Esophagus squamous epithelium (tissue), 5 donors: ENCODE measurements around the gene CRYL1. TPM values are rescaled to one million over a fixed set of nuclear protein-coding genes. Genes with fewer than 3 reads are reported as not detected.
A peak's percentile ranks its signal among the peaks of the same experiment; 100 is the strongest.

ENCODE experiments used
- DNase-seq: peaks from one replicate; lab custom pipeline; 2025; lab: John Stamatoyannopoulos, UW
- H3K27ac ChIP-seq, 4 donors: fragments of 200-600 bp; sonication (generic); one replicate each; pipeline ENCODE4 v1.5.1; 2016 to 2019; ENCODE audit warnings: mild to moderate bottlenecking in 1 of 4
- H3K27me3 ChIP-seq, 4 donors: fragments of 200-600 bp; sonication (generic); 1 replicate in 3 of 4; 2 replicates in 1 of 4; pipeline versions ENCODE4 v1.5.1 to v1.6.0; 2017 to 2021; ENCODE audit warnings: antibody characterized with exemption in 1 of 4
- H3K36me3 ChIP-seq, 3 donors: fragments of 200-600 bp; sonication (generic); one replicate each; pipeline ENCODE4 v1.5.1; 2016 to 2019
- H3K4me1 ChIP-seq, 3 donors: fragments of 200-600 bp; sonication (generic); one replicate each; pipeline ENCODE4 v1.5.1; 2017 to 2019
- H3K4me3 ChIP-seq, 4 donors: fragments of 200-600 bp; sonication (generic); 1 replicate in 3 of 4; 2 replicates in 1 of 4; pipeline ENCODE4 v1.5.1; 2016 to 2019; ENCODE audit warnings: mild to moderate bottlenecking in 2 of 4, moderate library complexity in 1 of 4
- H3K9me3 ChIP-seq, 3 donors: fragments of 200-600 bp; sonication (generic); one replicate each; pipeline ENCODE4 v1.5.1; 2016 to 2019
- POLR2A ChIP-seq, 4 donors: fragments of 450-650 bp; IDR thresholded peaks; one replicate each; pipeline ENCODE4 v1.6.1; 2017; ENCODE audit warnings: antibody characterized with exemption in 4 of 4, mild to moderate bottlenecking in 4 of 4, moderate library complexity in 3 of 4
- WGBS, 2 donors: methylation state at CpG; one replicate each; pipeline ENCODE4 v1.1.5; 2018; 5-methylcytosine and 5-hydroxymethylcytosine counted together
- intact Hi-C: fragments of 100-400 bp; cut with DNase I; formaldehyde crosslinking; loops from one replicate; pipeline ENCODE4 v1.15.0; 2022
- total RNA-seq, 4 donors: library from RNA; depleted of rRNA; stranded (reverse); fragments of >200 nt; gene quantifications; one replicate each; pipeline ENCODE4 v1.1.0, GENCODE V29; 2016
- TF ChIP-seq, protein P1 (sequence below), 6 experiments: fragments of 450-650 bp in 4 of 6; fragments of 200-600 bp in 2 of 6; sonication (generic) in 2 of 6; IDR thresholded peaks; one replicate each; pipeline ENCODE4 v1.5.1; 2016 to 2019; ENCODE audit warnings: antibody characterized with exemption in 6 of 6, mild to moderate bottlenecking in 4 of 6, moderate library complexity in 4 of 6
- donor health status: DM: yes; HTN: yes; CAD: no.

Gene CRYL1
- total RNA-seq, 4 donors from 2014 or later, result 12.5 to 41.2 (median 24.4) TPM

DNA sequence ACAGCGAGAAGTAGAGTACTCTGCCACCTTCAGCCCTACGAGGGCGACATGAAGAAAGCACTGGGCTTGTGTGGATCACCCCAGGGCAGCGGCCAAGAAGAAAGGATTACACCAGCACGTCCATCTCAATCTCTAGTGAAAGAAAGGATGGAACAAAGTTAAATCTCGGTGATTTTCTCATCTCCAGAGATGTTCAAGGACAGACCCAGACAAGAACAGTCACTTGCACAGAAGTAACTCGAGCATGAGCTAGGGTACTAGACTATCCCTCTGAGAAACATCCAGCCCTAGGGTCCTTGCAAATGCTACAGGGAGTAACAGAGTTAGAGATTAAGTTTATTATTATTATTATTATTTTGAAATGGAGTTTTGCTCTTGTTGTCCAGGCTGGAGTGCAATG is 106.7 kb downstream of the CRYL1 start:
- H3K36me3 ChIP-seq, result no peaks in the 10 kb centered on the region
- H3K27me3 ChIP-seq, result no peaks in the 10 kb centered on the region
- H3K4me1 ChIP-seq, result peaks cover 4 to 69% (median 19%) of the 10 kb centered on the region in 3 donors
- H3K27ac ChIP-seq, result peak overlapping the region; percentile 70 to 83 (median 79)
- H3K4me3 ChIP-seq, result no peak overlapping the region
- no peaks in the 10 kb centered on the region for H3K9me3 ChIP-seq
- no peak for DNase-seq
- TF ChIP-seq POLR2A (IDR thresholded peaks at IDR 0.05), result no peak
- TF ChIP-seq, protein P1, sequence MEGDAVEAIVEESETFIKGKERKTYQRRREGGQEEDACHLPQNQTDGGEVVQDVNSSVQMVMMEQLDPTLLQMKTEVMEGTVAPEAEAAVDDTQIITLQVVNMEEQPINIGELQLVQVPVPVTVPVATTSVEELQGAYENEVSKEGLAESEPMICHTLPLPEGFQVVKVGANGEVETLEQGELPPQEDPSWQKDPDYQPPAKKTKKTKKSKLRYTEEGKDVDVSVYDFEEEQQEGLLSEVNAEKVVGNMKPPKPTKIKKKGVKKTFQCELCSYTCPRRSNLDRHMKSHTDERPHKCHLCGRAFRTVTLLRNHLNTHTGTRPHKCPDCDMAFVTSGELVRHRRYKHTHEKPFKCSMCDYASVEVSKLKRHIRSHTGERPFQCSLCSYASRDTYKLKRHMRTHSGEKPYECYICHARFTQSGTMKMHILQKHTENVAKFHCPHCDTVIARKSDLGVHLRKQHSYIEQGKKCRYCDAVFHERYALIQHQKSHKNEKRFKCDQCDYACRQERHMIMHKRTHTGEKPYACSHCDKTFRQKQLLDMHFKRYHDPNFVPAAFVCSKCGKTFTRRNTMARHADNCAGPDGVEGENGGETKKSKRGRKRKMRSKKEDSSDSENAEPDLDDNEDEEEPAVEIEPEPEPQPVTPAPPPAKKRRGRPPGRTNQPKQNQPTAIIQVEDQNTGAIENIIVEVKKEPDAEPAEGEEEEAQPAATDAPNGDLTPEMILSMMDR (IDR thresholded peaks at IDR 0.05), result no peak
- intact Hi-C loops, result no loop called here
- 94 to 96% methylated on average over 7 of the region's 7 CpGs for WGBS, 2 donors

DNA sequence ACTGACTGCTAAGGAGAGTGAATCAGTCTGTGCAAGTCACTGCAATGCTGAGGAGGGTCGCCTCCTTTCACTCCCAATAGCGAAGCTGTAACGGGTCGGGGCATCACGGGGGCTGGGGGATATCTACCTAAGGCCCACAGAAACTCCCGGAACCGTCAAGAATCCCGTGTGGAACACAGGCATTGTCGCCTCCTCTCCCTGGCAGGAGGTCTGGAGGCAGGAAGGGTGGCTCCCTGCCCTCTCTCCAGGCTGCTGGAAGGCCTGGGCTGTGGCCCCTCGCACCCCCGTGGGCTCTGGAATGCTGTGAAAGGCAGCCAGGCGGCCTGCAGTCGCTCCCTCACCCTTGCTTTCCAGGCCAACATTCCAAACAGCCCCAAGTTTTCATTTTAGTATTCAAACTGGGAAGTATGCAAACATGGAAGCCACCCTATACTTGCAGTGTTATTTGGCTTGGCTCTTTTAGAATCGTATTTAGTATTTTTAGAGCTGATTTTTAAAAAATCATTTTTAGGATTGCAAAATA is 109.4 kb downstream of the CRYL1 start:
- intact Hi-C loops, result no loop called here
- Histone ChIP-seq H3K27ac (peak overlapping the region in 3 of 4 donors; percentile 28 to 44 (median 44)), H3K4me1 (peaks cover 4 to 88% (median 23%) of the 10 kb centered on the region in 3 donors), H3K4me3 (no peak overlapping the region), H3K27me3 (no peaks in the 10 kb centered on the region), H3K36me3 (no peaks in the 10 kb centered on the region), H3K9me3 (no peaks in the 10 kb centered on the region)
- no peak for TF ChIP-seq POLR2A (IDR thresholded peaks at IDR 0.05)
- TF ChIP-seq, protein P1 (IDR thresholded peaks at IDR 0.05), result no peak
- no peak for DNase-seq
- WGBS, 2 donors, result 65 to 75% methylated on average over 5 to 9 of the region's 14 CpGs

DNA sequence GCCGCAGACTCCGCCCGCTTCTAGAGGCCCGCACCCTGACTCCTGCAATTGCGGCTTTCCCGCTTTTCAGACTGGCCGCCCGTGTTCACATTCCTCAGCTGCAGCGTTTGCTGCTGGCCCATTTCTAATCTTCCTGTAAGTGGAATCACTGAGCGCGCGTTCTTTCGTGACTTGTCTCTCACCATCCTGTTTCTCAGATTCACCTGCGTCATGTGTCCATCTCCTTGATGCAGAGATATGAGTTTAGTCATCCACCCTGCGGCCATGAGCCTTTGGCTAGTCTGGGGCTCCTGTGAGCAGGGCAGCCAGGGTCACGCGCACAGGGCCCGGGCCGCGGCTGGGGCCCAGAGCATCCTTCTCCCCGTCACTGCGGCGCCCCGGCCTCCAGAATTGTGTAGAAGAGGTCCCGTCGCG is 110.0 kb downstream of the CRYL1 start:
- no peaks in the 10 kb centered on the region for H3K9me3 ChIP-seq
- peaks cover 4 to 84% (median 23%) of the 10 kb centered on the region in 3 donors for H3K4me1 ChIP-seq
- 94 to 96% methylated on average over 16 to 27 of the region's 27 CpGs for WGBS, 2 donors
- intact Hi-C loops, result no loop called here
- no peaks in the 10 kb centered on the region for H3K36me3 ChIP-seq
- H3K27ac ChIP-seq, result no peak overlapping the region
- TF ChIP-seq POLR2A (IDR thresholded peaks at IDR 0.05), result no peak
- TF ChIP-seq, protein P1 (IDR thresholded peaks at IDR 0.05), result no peak
- H3K27me3 ChIP-seq, result no peaks in the 10 kb centered on the region
- no peak for DNase-seq
- no peak overlapping the region for H3K4me3 ChIP-seq

DNA sequence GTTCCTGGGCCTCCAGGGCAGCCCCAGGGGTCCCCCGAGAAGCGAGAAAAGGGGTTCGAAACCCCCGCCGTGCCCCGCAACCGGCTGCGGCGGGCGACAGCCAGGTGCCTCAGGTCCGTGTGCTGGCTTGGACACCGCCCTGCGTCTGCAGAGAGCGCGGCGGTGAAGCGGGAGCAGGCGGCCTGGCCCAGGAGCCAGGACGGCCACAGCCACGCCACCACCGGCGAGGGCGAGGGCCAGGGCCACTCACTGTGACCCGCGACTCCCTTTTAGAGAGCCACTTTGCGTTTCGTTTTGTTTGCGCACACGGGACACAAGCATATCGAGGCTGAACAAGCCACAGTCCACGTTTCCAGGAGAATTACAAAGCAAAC is 110.4 kb downstream of the CRYL1 start:
- H3K4me1 ChIP-seq, result peaks cover 3 to 80% (median 22%) of the 10 kb centered on the region in 3 donors
- H3K27ac ChIP-seq, result peak overlapping the region; percentile 19 to 72 (median 66)
- H3K4me3 ChIP-seq, result no peak overlapping the region
- 93 to 97% methylated on average over 9 to 12 of the region's 31 CpGs for WGBS, 2 donors
- no peaks in the 10 kb centered on the region for H3K27me3 ChIP-seq
- H3K36me3 ChIP-seq, result no peaks in the 10 kb centered on the region
- intact Hi-C loops, result no loop called here
- DNase-seq, result no peak
- H3K9me3 ChIP-seq, result no peaks in the 10 kb centered on the region
- no peak for TF ChIP-seq POLR2A (IDR thresholded peaks at IDR 0.05)
- TF ChIP-seq, protein P1 (IDR thresholded peaks at IDR 0.05), result no peak

DNA sequence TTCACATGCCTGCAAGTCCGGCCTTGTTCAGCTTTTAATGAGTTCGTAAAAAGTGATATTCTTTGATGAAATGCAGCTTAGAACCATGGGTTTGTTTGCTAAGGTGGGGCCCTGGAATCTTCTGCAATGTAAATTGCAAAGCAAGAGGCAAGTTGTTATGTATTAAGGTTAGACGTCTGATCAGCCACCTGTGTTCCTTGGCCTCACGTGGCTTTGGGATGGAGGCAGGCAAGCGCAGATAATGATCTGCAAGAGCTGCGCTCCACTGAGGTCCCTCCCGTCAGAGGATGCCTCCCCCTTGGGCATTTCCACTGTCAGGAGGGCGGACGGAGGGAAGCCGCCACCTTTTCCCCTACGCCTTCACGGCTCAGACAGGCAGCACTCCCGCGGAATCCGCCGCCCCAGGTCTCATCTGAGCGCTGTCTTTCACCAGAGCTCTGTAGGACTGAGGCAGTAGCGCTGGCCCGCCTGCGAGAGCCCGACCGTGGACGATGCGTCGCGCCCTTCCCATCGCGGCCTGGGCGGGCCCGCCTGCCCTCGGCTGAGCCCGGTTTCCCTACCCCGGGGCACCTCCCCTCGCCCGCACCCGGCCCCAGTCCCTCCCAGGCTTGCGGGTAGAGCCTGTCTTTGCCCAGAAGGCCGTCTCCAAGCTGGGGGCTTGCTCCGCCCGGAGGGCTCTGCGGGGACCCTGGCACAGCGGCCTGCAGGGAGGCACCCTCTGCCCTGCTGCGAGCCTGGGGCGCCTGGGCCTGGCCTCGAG is 110.9 kb downstream of the CRYL1 start:
- Histone ChIP-seq H3K27me3 (no peaks in the 10 kb centered on the region), H3K4me1 (peaks cover 0 to 74% (median 18%) of the 10 kb centered on the region in 3 donors), H3K4me3 (peak overlapping the region in 1 of 4 donors; percentile 16), H3K9me3 (no peaks in the 10 kb centered on the region), H3K36me3 (no peaks in the 10 kb centered on the region), H3K27ac (peak overlapping the region; percentile 19 to 72 (median 66))
- DNase-seq, result no peak
- 36 to 55% methylated on average over 5 to 20 of the region's 45 CpGs for WGBS, 2 donors
- TF ChIP-seq, protein P1 (IDR thresholded peaks at IDR 0.05), result no peak
- TF ChIP-seq POLR2A (IDR thresholded peaks at IDR 0.05), result no peak
- intact Hi-C loops, result no loop called here
